AG10803 (cell line): Measurements from ENCODE around the gene GSTK1.

Experiments
- DNase-seq: peaks from one replicate; pipeline ENCODE4 v3.0.0; 2010; ENCODE audit warnings: low read depth
- H3K4me3 ChIP-seq: 2 replicates; pipeline ENCODE4 v1.5.1; 2011; ENCODE audit warnings: mild to moderate bottlenecking, low read length, control low read depth
- CTCF ChIP-seq: conservative IDR thresholded peaks from 2 replicates; pipeline ENCODE4 v1.5.1; 2011; ENCODE audit warnings: mild to moderate bottlenecking, low read length, control low read depth, inconsistent platforms

GSTK1 gene

GRCh38 chr7:143221737-143222136, 41.5 kb upstream of the GSTK1 start, which contains the start of gene TAS2R40:
TSS of gene TAS2R40 (plus strand) at chr7:143222037. CDS start at chr7:143222079, 42 bp downstream.
- no peak within 1 kb of the TSS for H3K4me3 ChIP-seq
- TF ChIP-seq CTCF: no peak
- DNase-seq: no peak

DNA sequence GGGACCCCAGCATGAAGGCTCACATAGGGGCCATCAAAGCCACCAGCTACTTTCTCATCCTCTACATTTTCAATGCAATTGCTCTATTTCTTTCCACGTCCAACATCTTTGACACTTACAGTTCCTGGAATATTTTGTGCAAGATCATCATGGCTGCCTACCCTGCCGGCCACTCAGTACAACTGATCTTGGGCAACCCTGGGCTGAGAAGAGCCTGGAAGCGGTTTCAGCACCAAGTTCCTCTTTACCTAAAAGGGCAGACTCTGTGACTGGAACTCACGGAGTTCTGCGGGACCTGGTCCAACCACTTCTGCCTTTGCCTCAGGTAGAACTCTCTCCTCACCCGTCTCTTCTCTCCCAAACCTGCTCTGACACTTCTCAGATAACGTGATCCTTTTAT, 40.5 kb upstream of the GSTK1 start:
- DNase-seq: no peak
- no peak overlapping the region for H3K4me3 ChIP-seq
- no peak for TF ChIP-seq CTCF

GRCh38 chr7:143223784-143224183, 39.5 kb upstream of the GSTK1 start:
- DNase-seq: no peak

GRCh38 chr7:143225047-143225446, 38.2 kb upstream of the GSTK1 start:
- no peak for DNase-seq
- no peak overlapping the region for H3K4me3 ChIP-seq
- no peak for TF ChIP-seq CTCF

More at GRCh38 chr7:143223784-143224183, 39.5 kb upstream of the GSTK1 start:
- no peak overlapping the region for H3K4me3 ChIP-seq
- no peak for TF ChIP-seq CTCF

DNA sequence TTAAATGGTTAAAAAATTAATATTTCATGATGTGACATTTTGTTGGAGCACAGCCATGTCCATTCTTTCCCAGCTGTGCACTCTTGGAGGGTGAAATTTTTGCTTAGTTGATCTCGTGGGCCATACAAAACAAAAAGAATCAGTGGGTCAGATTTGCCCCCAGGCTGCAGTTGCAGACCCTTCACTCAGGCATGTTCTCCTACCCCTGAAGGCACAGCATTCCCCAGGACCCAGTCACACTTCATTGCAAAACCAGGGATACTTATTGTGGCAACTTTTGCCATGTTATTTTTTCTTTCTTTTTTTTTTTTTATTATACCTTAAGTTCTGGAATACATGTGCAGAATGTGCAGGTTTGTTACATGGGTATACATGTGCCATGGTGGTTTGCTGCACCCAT, 35.4 kb upstream of the GSTK1 start:
- peak; percentile 16 for DNase-seq
- no peak overlapping the region for H3K4me3 ChIP-seq
- TF ChIP-seq CTCF: no peak

GRCh38 chr7:143229054-143229790, 34.0 kb upstream of the GSTK1 start:
- no peak for TF ChIP-seq CTCF
- H3K4me3 ChIP-seq: no peak overlapping the region
- peak; percentile 15 for DNase-seq

- H3K4me3 ChIP-seq: no peak overlapping the region
- no peak for DNase-seq
- TF ChIP-seq CTCF: no peak
Observed at GRCh38 chr7:143230602-143231457, 32.4 kb upstream of the GSTK1 start.
